CD14-positive monocyte (primary cell): Measurements from ENCODE around the gene TATDN3. TPM values are rescaled to one million over a fixed set of nuclear protein-coding genes. Genes with fewer than 3 reads are reported as not detected.

ENCODE experiments used
- DNase-seq, 3 donors: peaks; one replicate each; pipeline ENCODE4 v3.0.0-alpha.2; 2011 to 2022
- H2AFZ ChIP-seq: 2 replicates; pipeline ENCODE4 v1.6.0; 2012; ENCODE audit warnings: mild to moderate bottlenecking, low read depth, low read length, inconsistent platforms; ENCODE audit not compliant: insufficient read depth, poor library complexity, severe bottlenecking
- H3K27ac ChIP-seq, 2 donors: 1 replicate in 1 of 2; 2 replicates in 1 of 2; pipeline ENCODE4 v1.5.1; 2012 to 2013; ENCODE audit warnings: low read length in 2 of 2, control low read depth in 1 of 2, inconsistent platforms in 1 of 2, low read depth in 1 of 2, mild to moderate bottlenecking in 1 of 2
- H3K27me3 ChIP-seq, 2 donors: one replicate each; pipeline versions ENCODE4 v1.6.0 to v1.6.1; 2011 to 2013; ENCODE audit warnings: low read length in 2 of 2; ENCODE audit not compliant: control insufficient read depth in 2 of 2, insufficient read depth in 2 of 2
- H3K36me3 ChIP-seq, 2 donors: replicated peaks in 1 of 2; 1 replicate in 1 of 2; 2 replicates in 1 of 2; pipeline versions ENCODE4 v1.5.1 to v1.6.1; 2012 to 2013; ENCODE audit warnings: low read length in 2 of 2, control low read depth in 1 of 2, inconsistent platforms in 1 of 2, mild to moderate bottlenecking in 1 of 2; ENCODE audit not compliant: insufficient read depth in 2 of 2, control insufficient read depth in 1 of 2
- H3K4me1 ChIP-seq, 2 donors: 1 replicate in 1 of 2; 2 replicates in 1 of 2; pipeline versions ENCODE4 v1.5.1 to v1.6.1; 2012 to 2013; ENCODE audit warnings: low read length in 2 of 2, control low read depth in 1 of 2, inconsistent platforms in 1 of 2, mild to moderate bottlenecking in 1 of 2, moderate library complexity in 1 of 2; ENCODE audit not compliant: insufficient read depth in 2 of 2, control insufficient read depth in 1 of 2
- H3K4me2 ChIP-seq: replicated peaks from 2 replicates; pipeline ENCODE3; 2012; ENCODE audit warnings: low read length, moderate library complexity, mild to moderate bottlenecking; ENCODE audit not compliant: poor library complexity, severe bottlenecking; ENCODE audit errors: extremely low read depth
- H3K4me3 ChIP-seq, 3 experiments: fragments of 200-600 bp in 1 of 3; sonication (generic) in 1 of 3; replicated peaks in 1 of 3; 1 replicate in 2 of 3; 2 replicates in 1 of 3; pipeline ENCODE4 v1.5.1; 2011 to 2013; ENCODE audit warnings: low read length in 3 of 3, mild to moderate bottlenecking in 3 of 3, control low read depth in 2 of 3, low read depth in 2 of 3, inconsistent platforms in 1 of 3, moderate library complexity in 1 of 3
- H3K79me2 ChIP-seq: 2 replicates; pipeline ENCODE4 v1.6.0; 2012; ENCODE audit warnings: mild to moderate bottlenecking, control low read depth, inconsistent platforms, low read length, moderate library complexity; ENCODE audit not compliant: insufficient read depth
- H3K9ac ChIP-seq: 2 replicates; pipeline ENCODE4 v1.6.0; 2017; ENCODE audit warnings: low read length, mild to moderate bottlenecking; ENCODE audit not compliant: insufficient read depth, poor library complexity, severe bottlenecking
- H3K9me3 ChIP-seq, 2 donors: replicated peaks in 1 of 2; 1 replicate in 1 of 2; 2 replicates in 1 of 2; pipeline versions ENCODE4 v1.5.1 to v1.6.1; 2012 to 2013; ENCODE audit warnings: low read length in 2 of 2, control low read depth in 1 of 2; ENCODE audit not compliant: control insufficient read depth in 1 of 2, insufficient read depth in 1 of 2
- H4K20me1 ChIP-seq: 2 replicates; pipeline ENCODE4 v1.6.0; 2012; ENCODE audit warnings: mild to moderate bottlenecking, low read length, control low read depth, moderate library complexity; ENCODE audit not compliant: insufficient read depth
- H3K27ac Mint-ChIP-seq, 7 donors: one replicate each; pipeline ENCODE4 v1.8.0; 2020; ENCODE audit warnings: mild to moderate bottlenecking in 7 of 7, mixed read lengths in 7 of 7, moderate library complexity in 6 of 7, inconsistent platforms in 2 of 7
- H3K27me3 Mint-ChIP-seq, 3 donors: one replicate each; pipeline ENCODE4 v1.8.0; 2021 to 2022; ENCODE audit warnings: low read depth in 3 of 3, mild to moderate bottlenecking in 3 of 3, mixed read lengths in 3 of 3, moderate library complexity in 3 of 3, inconsistent platforms in 1 of 3
- H3K36me3 Mint-ChIP-seq, 2 donors: one replicate each; pipeline ENCODE4 v1.8.0; 2020; ENCODE audit warnings: mixed read lengths in 2 of 2, inconsistent platforms in 1 of 2, mild to moderate bottlenecking in 1 of 2
- H3K4me1 Mint-ChIP-seq: one replicate; pipeline ENCODE4 v1.8.0; 2020; ENCODE audit warnings: mild to moderate bottlenecking, mixed read lengths
- H3K4me3 Mint-ChIP-seq, 2 donors: one replicate each; pipeline ENCODE4 v1.8.0; 2020; ENCODE audit warnings: mild to moderate bottlenecking in 2 of 2, mixed read lengths in 2 of 2, moderate library complexity in 1 of 2
- H3K9me3 Mint-ChIP-seq, 7 donors: one replicate each; pipeline ENCODE4 v1.8.0; 2020 to 2022; ENCODE audit warnings: mixed read lengths in 7 of 7, mild to moderate bottlenecking in 6 of 7, moderate library complexity in 6 of 7, inconsistent platforms in 2 of 7
- CTCF ChIP-seq: fragments of 200-600 bp; IDR thresholded peaks from one replicate; pipeline ENCODE4 v1.8.0; 2022; ENCODE audit warnings: antibody characterized with exemption, mild to moderate bottlenecking
- WGBS: methylation state at CpG from one replicate; pipeline ENCODE4 v1.1.5; 2013; ENCODE audit warnings: missing lambda C conversion rate; ENCODE audit not compliant: insufficient coverage; 5-methylcytosine and 5-hydroxymethylcytosine counted together
- intact Hi-C, 2 donors: fragments of 100-400 bp; cut with micrococcal nuclease; formaldehyde crosslinking; loops; one replicate each; pipeline versions ENCODE4 v1.15.0 to v1.15.1; 2023
- polyA plus RNA-seq, 3 donors: library from polyadenylated mRNA; depleted of rRNA in 1 of 3; unstranded in 2 of 3; stranded (reverse) in 1 of 3; fragments of 300-500 nt in 2 of 3; fragments of >200 nt in 1 of 3; fragmentation: Illumina TruSeq in 2 of 3; gene quantifications; 1 replicate in 2 of 3; 2 replicates in 1 of 3; pipeline ENCODE4 v1.2.3, GENCODE V29; 2012 to 2021

Gene TATDN3
- polyA plus RNA-seq, 3 donors: 12.1 to 34.3 (median 31.4) TPM

GRCh38 chr1:212745303-212745702, 46.4 kb upstream of the TATDN3 start:
- Histone ChIP-seq H3K4me1 (peaks cover 8 to 10% of the 10 kb centered on the region in 2 donors), H3K27ac (no peak overlapping the region), H3K4me2 (no peak overlapping the region), H3K9me3 (no peaks in the 10 kb centered on the region), H3K36me3 (peaks cover 0 to 18% of the 10 kb centered on the region in 2 donors), H2AFZ (no peak overlapping the region), H3K9ac (no peak overlapping the region), H3K79me2 (peaks cover 41% of the 10 kb centered on the region), H4K20me1 (peaks cover 3% of the 10 kb centered on the region), H3K4me3 (no peak overlapping the region), H3K27me3 (no peaks in the 10 kb centered on the region)
- intact Hi-C loops: no loop called here
- H3K9me3 Mint-ChIP-seq: peaks cover 2 to 10% (median 6%) of the 10 kb centered on the region in 7 donors
- no peak for TF ChIP-seq CTCF
- peaks cover 6% of the 10 kb centered on the region for H3K4me1 Mint-ChIP-seq
- DNase-seq: no peak
- H3K27me3 Mint-ChIP-seq: peaks cover 0 to 2% (median 0%) of the 10 kb centered on the region in 3 donors
- H3K4me3 Mint-ChIP-seq: no peak overlapping the region
- no peak overlapping the region for H3K27ac Mint-ChIP-seq
- H3K36me3 Mint-ChIP-seq: peaks cover 17 to 21% of the 10 kb centered on the region in 2 donors

- Mint-ChIP-seq H3K9me3 (peaks cover 2 to 9% (median 3%) of the 10 kb centered on the region in 7 donors), H3K36me3 (peaks cover 11 to 15% of the 10 kb centered on the region in 2 donors), H3K27me3 (peaks cover 0 to 2% (median 0%) of the 10 kb centered on the region in 3 donors), H3K4me1 (peaks cover 16% of the 10 kb centered on the region), H3K4me3 (no peak overlapping the region), H3K27ac (no peak overlapping the region)
- no peak for TF ChIP-seq CTCF
- Histone ChIP-seq H3K36me3 (peaks cover 0 to 11% of the 10 kb centered on the region in 2 donors), H2AFZ (no peak overlapping the region), H3K79me2 (peaks cover 48% of the 10 kb centered on the region), H3K4me3 (no peak overlapping the region), H3K9ac (no peak overlapping the region), H3K27ac (no peak overlapping the region), H4K20me1 (no peaks in the 10 kb centered on the region), H3K4me1 (peaks cover 18 to 23% of the 10 kb centered on the region in 2 donors), H3K4me2 (no peak overlapping the region), H3K9me3 (no peaks in the 10 kb centered on the region), H3K27me3 (no peaks in the 10 kb centered on the region)
- no CpG with 5 or more reads among the region's 3 CpGs for WGBS
- intact Hi-C loops: no loop called here
- DNase-seq: no peak
Observed at GRCh38 chr1:212746546-212746945, 45.1 kb upstream of the TATDN3 start.
